ENCODE data around the gene MAP2K7. TPM values are rescaled to one million over a fixed set of nuclear protein-coding genes. Genes with fewer than 3 reads are reported as not detected.
A peak's percentile ranks its signal among the peaks of the same experiment; 100 is the strongest.
"Not testable (repeated sequence)": the region's sequence is repeated elsewhere in the genome, so short reads cannot be mapped to it uniquely, and the experiment has no call there.

MAP2K7 gene
- total RNA-seq, 1 donor from 2014 or later, result 11.8 TPM

GRCh38 chr19:7931221-7932061 is 27.8 kb downstream of the MAP2K7 start:
- DNase-seq, result no peak

GRCh38 chr19:7932276-7932929 is 28.7 kb downstream of the MAP2K7 start:
- no peak for DNase-seq

GRCh38 chr19:7932930-7933300 is 29.2 kb downstream of the MAP2K7 start:
- DNase-seq, result no peak

GRCh38 chr19:7933411-7933810 is 29.7 kb downstream of the MAP2K7 start:
- no peak for DNase-seq

- no peak for DNase-seq
Measured at GRCh38 chr19:7933828-7934725, 30.4 kb downstream of the MAP2K7 start.

- no peak for DNase-seq
Measured at GRCh38 chr19:7934766-7935165, 31.1 kb downstream of the MAP2K7 start.

GRCh38 chr19:7940841-7941240 is 37.2 kb downstream of the MAP2K7 start:
- no peak for DNase-seq

- no peak for DNase-seq
Measured at GRCh38 chr19:7941895-7942596, 38.4 kb downstream of the MAP2K7 start.

GRCh38 chr19:7942981-7943443 is 39.3 kb downstream of the MAP2K7 start:
- no peak for DNase-seq

- peak; percentile 100 for DNase-seq
Measured at GRCh38 chr19:7943444-7944176, 39.9 kb downstream of the MAP2K7 start, which contains the start of gene TIMM44. Gene TIMM44 (minus strand): TSS chr19:7943666. CDS start chr19:7943651, 15 bp downstream.

- DNase-seq, result peak; percentile 97
Measured at GRCh38 chr19:7944177-7944761, 40.6 kb downstream of the MAP2K7 start.

GRCh38 chr19:7947939-7948338 is 44.3 kb downstream of the MAP2K7 start:
- no peak for DNase-seq

- DNase-seq, result no peak
Measured at GRCh38 chr19:7953060-7953459, 49.4 kb downstream of the MAP2K7 start.

GRCh38 chr19:7953576-7953975 is 49.9 kb downstream of the MAP2K7 start:
- DNase-seq, result no peak

- no peak for DNase-seq
Measured at GRCh38 chr19:7955696-7956095, 52.0 kb downstream of the MAP2K7 start.

- DNase-seq, result no peak
Measured at GRCh38 chr19:7959211-7959610, 55.5 kb downstream of the MAP2K7 start.

- not testable (repeated sequence) for DNase-seq
Measured at GRCh38 chr19:7961082-7961481, 57.4 kb downstream of the MAP2K7 start.

GRCh38 chr19:7961920-7962626 is 58.4 kb downstream of the MAP2K7 start:
- no peak for DNase-seq

GRCh38 chr19:7962644-7963268 is 59.1 kb downstream of the MAP2K7 start:
- no peak for DNase-seq

- DNase-seq, result no peak
Measured at GRCh38 chr19:7963566-7963965, 59.9 kb downstream of the MAP2K7 start.

Data from tongue (tissue), 2 donors.